LoVo (cell line): ENCODE measurements around the gene EVX2.
A peak's percentile ranks its signal among the peaks of the same experiment; 100 is the strongest.

Experiments used
- DNase-seq: peaks from one replicate; pipeline ENCODE4 v3.0.0-alpha.2; 2016; ENCODE audit warnings: low spot score

The EVX2 gene

GRCh38 chr2:176122052-176122682 lies 38.4 kb upstream of the EVX2 start:
- DNase-seq, result no peak

DNA sequence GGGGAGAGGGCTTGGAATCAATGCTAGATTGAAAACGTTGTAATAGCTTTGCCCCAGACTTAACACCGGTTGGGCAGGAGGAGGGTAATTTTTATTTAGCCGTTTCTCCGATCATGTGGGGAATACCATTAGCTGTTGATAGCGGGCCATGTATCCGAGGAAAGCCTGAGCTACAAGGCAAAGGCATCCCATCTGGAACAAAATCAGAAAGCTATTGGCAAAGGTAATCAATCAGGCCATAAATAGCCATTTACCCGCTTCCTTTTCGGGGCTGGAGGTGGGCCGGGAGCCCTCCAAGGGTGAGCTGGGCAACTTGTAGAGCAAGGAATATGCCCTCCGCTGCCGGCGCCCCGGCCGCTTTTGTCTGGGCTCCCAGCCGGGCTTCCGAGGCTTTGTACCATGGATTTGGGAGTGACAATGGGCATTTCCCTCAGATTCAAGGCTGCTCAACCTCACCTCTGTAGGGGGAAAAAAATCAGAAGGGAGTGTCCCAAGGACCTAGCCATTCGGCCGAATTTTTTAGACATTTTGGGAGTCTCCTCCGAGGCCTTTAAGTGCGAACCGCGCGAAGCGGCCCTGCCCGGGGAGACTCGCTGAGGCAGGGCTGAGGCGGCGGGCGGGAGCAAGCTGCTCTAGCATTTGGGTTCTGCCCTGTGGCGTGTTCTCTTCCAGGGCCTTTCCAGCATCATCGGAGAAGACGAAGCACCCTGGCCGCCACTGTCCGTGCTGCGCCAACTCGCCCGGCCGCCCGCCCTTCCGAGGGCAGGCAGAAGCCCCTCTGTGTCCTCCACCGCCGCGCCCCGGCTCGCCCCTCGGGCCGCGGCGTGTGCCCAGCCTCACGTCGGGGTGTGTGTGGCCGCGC lies 37.7 kb upstream of the EVX2 start:
- DNase-seq, result no peak

DNA sequence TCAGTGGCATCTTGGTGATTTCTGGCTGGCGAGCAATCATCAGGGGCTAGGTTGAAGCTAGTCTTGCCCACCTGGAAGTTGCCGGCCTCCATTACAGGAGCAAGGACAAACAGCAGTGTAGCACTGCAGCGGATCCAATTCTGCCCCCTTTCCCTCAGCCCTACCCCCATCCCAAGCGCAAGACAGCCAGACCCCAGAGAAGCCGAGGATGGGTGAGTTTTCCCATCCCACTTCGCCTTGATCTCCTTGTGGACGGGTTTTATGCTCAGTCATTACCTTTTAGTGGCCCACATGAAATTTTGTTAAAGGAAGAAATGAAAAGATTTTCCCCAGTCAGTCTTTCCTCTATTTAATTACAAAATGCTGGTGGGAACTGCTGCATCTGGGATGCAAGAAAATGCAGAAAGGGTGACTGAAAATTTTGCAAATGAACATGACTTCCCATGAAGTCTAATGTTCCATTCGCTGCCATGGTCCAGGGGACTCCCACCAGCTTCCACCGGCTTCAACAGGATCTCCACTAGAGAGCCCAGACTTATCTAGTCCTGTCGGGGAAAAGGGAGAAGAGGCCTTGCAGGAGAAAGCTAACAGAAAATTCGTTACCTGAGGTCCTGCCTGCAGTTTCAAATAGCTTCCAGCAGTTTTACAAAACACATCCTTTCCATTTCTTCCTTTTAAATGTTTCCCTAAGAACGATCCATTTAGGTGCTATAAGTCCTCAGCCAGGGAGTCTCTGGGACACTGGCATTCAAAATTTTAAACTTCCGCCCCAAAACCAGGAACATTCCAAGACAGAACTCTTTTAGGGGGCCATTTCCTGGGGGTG lies 36.8 kb upstream of the EVX2 start:
- DNase-seq, result no peak

DNA sequence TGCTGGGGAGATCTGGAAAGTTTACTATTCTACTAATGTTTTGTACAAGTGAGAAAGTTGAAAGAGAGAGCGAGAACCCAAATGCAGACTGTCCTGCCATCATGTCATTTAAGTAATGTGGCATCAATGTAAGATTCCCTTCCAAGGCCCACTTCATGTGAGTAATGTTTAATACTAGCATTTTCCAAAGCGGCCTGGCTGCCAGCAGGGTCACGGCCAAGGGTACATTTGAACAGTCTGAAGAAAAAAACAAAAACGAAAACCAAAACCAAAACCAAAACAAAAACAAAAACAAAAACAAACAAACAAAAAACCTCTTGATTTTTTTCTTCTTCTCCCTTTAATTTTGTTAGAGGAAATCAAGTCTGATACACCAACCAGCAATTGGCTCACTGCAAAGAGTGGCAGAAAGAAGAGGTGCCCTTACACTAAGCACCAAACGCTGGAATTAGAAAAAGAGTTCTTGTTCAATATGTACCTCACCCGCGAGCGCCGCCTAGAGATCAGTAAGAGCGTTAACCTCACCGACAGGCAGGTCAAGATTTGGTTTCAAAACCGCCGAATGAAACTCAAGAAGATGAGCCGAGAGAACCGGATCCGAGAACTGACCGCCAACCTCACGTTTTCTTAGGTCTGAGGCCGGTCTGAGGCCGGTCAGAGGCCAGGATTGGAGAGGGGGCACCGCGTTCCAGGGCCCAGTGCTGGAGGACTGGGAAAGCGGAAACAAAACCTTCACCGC lies 35.0 kb upstream of the EVX2 start:
- DNase-seq, result peak; percentile 67

GRCh38 chr2:176117823-176118371 lies 34.1 kb upstream of the EVX2 start:
- no peak for DNase-seq

- DNase-seq, result no peak
Observed at GRCh38 chr2:176117162-176117822, 33.5 kb upstream of the EVX2 start.

DNA sequence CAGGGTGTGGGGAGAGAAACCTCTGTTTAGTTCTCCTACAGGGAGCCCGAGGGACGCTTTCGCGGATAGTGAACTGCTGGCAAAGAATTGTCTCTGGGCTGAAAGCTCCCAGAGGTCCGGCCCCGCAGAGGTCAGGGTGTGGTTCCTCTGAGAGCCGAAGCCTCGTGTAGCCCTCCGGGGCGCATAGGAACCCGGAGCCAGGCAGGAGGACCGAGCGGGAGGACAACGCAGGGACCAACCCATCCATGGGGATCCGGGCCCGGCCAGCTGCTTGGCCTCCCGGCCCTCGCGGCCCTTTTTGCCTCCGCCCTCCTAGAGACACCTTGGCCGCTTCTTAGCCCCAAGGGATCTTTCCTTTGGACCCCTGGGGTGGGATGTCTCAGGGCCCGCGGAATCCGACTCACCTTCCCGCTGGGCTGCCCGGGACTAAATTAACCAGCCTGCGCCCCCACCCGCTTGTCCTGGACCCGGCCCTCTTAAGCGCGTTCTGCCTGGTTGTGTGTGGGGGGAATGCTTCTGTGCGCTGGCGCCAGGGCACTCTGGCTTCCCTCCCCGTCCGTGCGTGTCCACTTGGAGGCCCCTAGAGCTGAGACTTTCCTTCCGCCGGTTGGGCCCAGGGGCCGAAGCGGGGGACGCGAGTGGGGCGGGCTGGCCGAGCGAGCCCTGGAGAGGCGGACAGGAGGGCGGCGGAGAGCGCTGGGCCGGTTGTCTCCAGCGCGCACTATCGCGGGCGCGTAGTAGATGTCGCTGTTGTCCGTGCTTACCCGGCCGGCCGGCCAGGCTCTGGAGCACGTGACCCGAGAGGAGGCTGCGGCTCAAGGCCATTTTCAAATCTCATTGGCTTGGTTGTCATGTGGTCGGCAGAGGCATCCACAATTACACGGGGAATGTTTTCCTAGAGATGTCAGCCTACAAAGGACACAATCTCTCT lies 32.4 kb upstream of the EVX2 start, which contains the start of gene HOXD10:
Gene HOXD10 (plus strand): TSS at position 896 of the 931 bp plus-strand sequence. CDS start 56 bp downstream, outside the sequence.
- no peak for DNase-seq

GRCh38 chr2:176114930-176115625 lies 31.3 kb upstream of the EVX2 start:
- no peak for DNase-seq

- no peak for DNase-seq
Observed at GRCh38 chr2:176114120-176114929, 30.6 kb upstream of the EVX2 start.

GRCh38 chr2:176112375-176113302 lies 28.9 kb upstream of the EVX2 start:
- DNase-seq, result no peak

DNA sequence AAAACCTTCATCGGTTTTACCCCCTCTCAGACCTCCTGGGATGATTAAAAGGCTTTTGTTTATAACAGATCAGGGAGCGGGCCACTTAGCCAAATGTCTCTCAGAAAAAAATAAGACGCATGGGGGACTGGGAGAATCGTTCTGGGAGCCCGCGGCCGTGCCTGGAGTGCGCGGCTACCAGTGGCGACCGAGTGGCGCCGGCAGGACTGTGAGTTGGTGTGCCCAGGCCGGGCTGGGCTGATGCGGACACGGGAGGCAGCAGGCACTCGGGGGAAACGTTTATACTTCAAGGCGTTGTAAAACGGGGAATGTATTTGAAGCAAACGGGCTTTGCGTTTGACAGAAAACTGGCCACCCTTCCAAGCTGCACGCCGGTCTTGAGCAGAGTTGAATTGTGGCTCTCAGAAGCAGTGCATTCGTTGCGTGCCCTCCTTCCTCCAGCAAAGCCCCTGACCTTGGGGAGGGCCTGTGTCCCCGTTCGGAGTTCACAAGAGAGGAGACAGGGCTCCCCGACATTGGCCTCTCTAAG lies 28.1 kb upstream of the EVX2 start:
- no peak for DNase-seq

- peak; percentile 57 for DNase-seq
Observed at GRCh38 chr2:176111309-176111663, 27.5 kb upstream of the EVX2 start.

DNA sequence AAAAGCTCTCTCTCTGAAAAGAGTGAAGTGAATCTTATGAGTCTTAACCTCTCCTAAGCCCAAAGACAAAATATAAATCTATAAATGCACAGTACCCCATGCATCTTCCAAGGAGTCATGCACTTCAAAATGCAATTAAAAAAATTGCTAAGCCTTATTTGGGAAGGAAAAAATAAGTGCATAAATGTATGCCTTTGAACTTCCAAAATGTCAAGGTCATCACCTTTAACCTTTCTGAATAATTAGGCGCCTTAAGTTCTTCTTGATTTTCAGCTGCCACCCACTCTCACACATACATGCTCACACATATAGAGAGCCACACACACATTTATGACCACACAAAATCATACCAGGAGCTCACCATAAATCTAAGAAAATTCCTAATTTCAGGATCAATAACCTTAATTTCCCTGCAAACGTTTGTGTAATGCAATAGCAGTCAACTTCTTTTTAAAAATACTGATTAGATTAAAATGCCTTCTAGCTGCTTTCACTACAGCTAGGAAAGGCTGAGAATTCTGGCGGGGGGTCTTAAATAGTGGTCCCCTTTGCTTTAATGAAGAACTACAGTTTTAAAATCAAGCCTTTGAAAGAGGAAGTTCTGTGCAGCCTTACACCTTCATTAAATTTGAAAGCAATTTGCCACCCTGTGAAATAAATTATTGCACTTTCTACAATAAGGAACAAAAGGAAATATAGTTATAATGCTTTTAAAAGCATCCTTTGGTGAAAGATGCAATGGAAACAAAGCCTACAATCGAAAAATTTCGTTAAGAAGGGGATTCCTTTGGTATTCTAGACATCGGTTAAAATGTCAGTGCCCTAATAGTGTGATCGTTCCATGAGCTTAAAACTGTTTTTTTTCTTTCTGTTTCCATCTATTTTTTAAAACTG lies 26.9 kb upstream of the EVX2 start:
- no peak for DNase-seq

- no peak for DNase-seq
Observed at GRCh38 chr2:176109946-176110345, 26.2 kb upstream of the EVX2 start.

DNA sequence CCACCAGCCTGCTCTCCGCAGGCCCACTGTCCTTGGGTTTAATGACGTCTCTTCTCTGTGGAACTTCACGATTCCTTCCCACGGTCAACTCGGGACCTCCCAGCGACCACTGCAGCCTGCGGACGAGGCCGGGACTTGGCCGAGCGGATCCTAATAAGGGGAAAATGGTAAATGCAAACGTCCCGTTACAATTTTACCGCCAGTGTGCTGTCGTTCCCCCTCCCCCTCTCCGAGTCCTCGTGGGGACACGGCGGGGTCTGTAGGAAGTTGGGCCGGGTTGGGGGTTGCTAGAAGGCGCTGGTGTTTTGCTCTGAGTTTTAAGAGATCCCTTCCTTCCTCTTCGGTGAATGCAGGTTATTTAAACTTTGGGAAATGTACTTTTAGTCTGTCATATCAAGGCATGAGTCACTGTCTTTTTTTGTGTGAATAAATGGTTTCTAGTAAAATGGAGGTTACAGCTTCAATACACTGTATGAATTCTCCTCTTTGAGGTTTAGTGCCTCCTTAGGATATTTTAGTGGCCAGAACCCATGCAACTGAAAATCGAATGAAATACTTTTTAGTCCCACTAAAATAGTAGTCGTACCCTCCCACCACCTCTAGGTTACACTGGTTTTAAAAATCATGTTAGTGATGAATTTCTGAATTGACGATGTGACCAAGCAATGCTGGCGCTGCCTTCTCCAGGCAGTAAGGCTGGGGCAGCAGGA lies 25.6 kb upstream of the EVX2 start:
- DNase-seq, result no peak
